Fibroblast of skin of right biceps (primary cell): Measurements from ENCODE around the gene VTI1A.
"Not testable (repeated sequence)": the region's sequence is repeated elsewhere in the genome, so short reads cannot be mapped to it uniquely, and the experiment has no call there.

Source experiments
- DNase-seq: peaks from one replicate; pipeline ENCODE4 v3.0.0-alpha.2; 2013

VTI1A gene

DNA sequence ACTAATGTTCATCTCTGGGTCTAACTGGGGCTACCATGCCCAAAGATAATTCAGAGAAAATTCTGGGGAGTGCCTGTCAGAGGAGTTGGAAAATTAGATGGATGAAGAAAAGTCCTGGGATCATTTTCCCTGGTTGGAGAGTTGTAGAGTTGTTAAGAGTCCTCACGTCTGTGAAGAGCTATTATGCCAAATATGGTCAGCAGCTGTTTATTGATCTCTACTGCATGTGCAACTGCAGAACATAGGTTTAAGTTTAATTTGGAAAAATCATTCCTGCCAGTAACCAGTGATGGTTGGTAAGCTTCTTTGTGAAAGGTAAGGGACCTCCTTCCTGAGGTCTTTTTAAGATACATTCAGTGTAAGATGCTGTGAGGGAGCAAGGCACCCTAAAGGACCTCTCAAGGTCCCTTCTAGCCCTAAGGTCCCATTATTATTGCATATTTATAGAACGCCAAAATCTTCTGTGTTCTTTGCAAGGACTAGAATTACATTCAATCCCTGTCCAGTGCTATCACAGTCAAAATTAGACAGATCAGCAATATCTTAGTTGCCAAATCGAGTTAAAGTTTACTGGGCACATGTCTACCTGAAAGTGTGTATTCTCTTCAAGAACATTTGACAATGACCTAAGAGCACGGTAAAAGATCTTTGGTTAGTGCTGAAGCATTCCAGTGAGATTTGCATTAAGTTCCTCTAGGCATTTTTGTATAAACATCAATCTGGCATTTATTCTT, 62.7 kb downstream of the VTI1A start:
- no peak for DNase-seq

DNA sequence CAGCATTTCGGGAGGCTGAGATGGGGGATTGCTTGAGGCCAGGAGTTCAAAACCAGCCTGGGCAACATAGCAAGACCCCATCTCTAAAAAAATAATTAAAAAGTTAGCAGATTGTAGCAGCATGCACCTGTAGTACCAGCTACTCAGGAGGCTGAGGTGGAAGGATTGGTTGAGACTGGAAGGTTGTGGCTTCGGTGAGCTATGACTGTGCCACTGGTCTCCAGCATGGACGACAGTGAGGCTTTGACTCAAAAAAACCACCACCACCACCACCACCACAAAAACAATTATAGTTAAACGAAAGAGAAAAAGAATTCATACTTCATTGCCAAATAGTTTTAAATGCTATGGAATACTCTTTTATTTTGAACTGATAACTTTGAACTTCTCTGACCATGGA, 63.4 kb downstream of the VTI1A start:
- no peak for DNase-seq

DNA sequence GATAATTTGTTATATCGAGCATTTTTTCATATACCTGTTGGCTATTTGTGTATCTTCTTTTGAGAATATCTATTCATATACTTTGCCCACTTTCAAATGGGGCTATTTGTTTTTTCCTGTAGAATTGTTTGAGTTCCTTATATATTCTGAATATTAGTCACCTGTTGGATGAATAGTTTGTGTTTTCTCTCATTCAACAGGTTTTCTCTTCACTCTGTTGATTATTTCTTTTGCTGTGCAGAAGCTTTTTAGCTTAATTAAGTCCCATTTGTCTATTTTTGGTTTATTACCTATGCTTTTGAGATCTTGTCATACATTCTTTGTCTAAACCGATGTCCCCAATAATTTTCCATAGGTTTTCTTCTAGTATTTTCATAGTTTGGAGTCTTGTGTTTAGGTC, 65.3 kb downstream of the VTI1A start:
- no peak for DNase-seq

DNA sequence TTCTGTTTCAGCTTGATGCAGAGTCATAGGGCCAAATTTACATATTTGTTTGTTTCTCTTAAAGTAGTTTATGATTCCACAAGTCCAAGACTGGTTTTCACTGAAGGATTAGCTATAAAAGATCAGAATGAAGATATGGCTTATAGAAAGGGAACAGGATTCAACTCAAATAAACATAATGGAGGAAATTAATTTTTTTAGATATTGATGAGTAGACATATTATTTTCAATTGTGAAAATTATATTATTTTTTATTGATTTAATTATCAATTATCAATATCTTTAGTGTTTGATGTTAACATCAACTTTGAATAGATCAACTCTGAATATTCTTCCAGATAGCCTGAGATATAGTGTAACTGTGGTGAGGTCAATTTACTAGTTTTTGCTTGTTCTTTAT, 68.1 kb downstream of the VTI1A start:
- no peak for DNase-seq

DNA sequence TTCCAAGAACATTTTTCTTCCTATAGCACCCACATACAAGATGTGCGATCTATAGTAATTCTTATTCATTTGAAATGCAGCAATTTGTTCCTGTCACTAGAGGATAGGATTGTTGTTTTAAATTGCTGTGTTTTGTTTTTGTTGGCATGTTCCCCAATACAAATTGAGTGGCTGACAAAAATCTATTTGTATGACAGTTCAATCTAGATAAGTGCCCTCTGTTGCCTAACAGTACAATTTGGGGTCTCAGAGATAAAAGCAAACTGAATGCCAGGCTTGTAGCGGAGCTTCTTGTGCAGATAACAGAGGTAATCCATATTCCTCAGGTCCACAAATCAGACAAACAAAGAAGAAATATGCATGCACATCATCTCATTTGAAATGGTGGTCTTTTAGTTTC, 68.8 kb downstream of the VTI1A start:
- DNase-seq: no peak

DNA sequence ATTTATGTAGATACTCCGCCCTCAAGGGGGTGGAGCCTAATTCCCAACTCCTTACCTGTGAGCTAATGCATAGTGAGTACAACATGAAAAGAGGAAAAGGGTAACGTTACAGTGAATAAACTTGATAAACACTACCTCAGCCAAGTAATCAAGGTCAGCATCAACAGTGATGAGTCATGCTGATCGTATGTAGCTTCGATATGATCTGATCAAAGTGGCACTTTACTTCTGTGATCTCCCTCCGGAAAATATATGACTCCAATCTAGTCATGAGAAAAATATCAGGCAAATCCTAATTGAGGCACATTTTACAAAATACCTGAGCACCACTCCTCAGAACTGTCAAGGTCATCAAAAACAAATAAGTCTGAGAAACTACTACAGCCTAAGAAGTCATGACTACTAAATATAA, 70.4 kb downstream of the VTI1A start:
- DNase-seq: no peak

DNA sequence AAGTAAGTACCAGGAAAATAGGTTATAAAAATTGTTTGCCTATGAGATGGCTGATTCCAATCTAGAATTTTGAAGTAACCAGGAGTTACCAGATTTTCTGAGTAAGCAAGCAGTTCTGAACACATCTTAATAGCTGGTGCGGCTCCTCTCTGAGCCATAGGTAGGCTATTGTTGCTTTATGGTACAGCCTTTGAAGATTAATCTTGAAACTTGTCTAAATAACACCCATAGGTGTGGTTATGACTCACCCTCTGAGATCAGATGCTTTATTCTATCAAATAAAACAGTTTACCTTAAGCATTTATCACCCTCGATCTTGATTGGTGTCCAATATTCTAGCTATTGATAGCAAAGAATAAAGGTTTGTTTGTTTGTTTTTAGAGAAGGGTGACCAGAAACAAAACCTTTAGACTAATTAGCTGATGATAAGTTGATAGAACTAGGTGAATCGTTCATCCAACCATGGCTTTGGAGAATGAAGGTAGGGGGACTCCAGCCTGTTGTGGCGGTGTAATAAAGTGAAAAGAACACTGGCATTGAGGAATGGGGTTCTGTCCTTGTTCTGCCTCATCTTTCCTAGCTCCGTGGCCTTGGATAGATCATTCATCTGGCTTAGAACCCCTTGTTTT, 72.2 kb downstream of the VTI1A start:
- DNase-seq: no peak

DNA sequence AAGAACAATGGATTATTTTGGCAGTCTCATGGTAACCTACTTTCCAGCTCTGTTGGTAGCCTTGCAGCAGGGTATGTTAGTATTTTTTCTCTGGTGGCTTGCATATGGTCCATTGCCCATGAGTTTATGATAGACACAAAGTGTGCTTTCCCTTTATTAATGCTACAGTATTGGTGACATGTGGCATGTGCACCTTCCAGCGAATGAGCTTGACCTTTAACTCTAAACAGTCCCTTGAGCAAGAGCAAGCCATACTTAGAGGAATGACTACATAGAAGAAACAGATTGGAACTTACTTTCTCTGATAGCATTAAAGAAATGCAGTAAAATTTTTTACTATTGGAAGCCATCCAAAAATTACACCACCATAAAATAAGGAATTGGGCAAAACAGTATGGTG, 73.9 kb downstream of the VTI1A start:
- DNase-seq: no peak

DNA sequence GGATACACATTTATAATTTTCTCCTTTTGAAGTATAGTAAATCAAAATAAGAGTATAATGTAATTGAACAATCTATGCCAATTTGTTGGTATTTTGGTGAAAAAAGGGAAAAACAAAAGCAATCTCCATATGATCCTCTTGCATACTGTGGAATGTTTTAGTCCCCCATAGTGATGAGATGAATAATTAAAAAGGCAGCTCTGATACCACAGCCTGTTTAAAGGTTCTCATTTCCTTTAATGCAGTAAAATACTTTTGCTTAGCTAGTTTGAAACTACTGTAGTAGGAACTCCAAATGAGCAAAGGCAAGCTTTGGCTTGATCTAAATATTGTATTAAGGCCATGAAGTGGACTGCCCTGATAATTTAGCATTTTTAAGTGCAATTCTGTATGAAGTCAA, 77.6 kb downstream of the VTI1A start:
- DNase-seq: peak; percentile 57

DNA sequence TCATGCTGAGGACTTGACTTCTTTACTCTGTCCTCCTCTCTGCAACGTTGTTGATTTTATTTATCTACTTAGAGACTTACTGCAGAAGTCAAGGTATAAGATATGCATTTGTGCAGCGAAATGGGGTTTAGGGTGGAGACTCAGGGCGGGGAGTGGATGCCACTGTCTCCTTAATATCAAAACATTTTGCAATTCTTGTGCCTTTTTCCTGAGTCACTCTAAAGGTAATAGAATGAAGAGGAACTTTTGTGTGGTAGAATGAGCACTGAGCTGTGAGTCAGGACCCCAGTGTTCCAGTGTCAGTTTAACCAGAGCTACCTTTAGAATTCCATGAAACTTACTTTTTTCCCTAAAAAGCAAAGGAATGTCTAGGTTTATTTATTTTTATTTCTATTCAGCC, 78.2 kb downstream of the VTI1A start:
- DNase-seq: peak; percentile 26

DNA sequence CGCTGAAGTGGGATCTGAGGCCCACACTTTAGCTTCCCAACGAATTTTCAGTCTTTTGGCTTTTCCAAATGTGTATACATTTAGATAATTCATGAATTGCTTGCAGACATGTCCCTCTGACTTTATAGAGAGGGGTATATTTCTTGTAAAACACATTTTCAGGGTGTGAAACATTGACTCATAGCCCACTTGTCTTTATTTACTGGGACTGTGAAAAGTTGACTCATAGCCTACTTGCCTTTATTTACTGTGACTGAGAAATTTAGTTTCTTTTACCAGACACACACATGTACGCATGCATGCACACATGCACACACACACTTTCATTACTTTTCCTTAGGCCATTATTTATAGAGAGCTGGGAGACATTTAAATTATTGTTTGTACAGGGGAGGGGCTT, 79.1 kb downstream of the VTI1A start:
- DNase-seq: peak; percentile 29

DNA sequence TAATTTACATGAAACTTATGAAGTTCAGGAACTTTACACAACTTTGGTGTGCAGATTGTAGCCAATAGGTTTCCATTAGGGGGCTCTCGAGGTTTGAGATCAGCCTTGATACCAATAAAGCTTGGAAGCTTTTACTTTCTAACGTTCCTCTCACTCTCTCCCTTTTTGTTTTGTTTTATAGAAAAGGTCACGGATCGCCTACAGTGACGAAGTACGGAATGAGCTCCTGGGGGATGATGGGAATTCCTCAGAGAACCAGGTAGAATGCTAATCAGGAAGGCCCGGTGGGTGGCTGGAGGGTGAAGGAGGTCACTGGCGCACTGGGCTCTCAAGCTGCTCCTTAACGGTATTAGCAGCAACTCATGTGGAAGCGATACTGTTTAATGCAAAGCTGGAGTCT, 79.9 kb downstream of the VTI1A start:
- no peak for DNase-seq

DNA sequence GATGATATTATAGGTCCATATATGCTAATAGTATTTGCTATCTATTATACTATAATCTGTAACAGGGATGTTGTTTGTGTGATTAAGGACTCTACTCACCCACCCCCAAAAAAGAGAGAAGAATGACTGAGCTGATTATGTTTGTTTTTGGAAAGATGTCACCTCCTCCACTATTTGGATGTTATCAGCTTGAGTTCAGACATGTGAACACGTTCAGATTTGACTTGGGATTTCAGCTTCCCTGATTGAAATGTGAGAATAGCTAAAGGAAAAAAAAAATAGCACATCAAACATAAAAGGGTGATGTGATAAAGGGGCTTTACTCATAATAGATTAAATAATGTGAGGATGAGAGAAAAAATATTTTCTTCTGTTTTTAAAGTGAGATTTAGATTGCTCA, 81.2 kb downstream of the VTI1A start:
- DNase-seq: no peak

DNA sequence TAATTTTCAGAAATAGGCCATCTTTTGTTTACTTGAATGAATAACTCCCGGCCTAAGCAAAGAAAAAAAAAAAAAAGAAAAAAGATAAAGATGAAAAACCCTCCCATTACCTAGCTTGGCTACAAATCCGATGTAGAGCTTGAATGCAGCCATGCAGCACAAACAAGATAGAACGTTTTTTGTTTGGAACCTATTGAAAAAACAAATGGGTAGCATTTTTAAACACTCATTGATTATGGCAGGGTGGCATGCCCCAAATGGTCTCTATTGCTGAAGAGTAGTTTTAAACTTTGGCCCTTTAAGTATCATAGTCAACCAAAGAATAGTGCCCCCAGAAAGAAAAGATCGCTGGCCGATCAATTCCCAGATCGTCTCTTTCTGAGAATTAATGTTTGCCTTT, 84.4 kb downstream of the VTI1A start:
- no peak for DNase-seq

DNA sequence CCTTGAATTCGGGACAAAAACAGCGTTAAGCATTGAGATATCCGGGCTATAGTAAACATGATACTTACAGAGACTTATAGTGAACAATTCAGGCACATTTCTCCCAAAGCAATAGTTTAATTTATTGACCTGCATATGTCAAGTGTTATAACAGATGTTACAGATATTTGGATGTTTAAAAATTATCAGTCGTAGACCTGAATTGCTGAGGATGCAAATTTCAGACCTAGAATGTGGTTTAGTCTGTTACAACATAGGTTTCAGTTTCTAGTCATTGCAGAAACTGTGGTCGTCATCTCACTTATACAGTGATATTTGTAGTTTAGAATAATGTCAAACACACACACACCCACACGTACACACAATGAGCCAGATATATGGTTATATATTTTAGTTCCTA, 85.2 kb downstream of the VTI1A start:
- no peak for DNase-seq

DNA sequence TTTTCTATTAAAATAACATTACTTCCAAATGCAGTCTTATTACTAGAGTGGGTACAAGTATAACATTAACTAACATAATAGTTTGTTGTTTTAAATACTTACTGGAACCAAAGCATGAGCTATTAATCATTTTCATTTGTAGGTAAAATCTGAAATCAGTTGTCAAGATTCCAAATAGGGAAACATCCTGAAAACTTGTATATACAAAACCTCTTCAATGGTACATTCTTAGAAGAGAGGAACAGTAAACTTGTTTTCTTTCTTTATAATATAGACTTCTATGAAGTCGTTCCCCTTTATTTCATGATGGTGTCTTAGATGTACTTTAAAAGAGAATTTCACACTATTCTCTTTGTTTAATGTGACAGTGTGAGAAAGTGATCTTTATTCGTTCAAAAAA, 85.9 kb downstream of the VTI1A start:
- DNase-seq: no peak

DNA sequence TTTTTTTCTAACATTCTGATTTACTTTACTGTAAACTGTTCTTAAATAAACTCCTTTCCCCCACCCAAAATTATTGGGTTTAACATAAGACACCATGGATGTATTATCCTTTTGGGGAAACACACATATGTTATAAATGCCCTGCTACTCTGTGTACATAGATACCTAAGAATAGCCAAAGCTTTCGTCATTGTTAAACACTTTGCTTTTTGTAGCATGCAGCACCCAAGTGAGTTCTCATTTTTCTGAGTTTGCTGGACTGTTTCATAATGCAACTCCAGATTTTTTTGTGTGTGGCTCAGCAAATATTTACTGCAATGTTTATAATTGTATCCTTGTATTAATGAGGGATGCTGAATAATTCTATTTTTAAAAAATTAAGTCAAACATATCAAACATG, 86.9 kb downstream of the VTI1A start:
- no peak for DNase-seq

DNA sequence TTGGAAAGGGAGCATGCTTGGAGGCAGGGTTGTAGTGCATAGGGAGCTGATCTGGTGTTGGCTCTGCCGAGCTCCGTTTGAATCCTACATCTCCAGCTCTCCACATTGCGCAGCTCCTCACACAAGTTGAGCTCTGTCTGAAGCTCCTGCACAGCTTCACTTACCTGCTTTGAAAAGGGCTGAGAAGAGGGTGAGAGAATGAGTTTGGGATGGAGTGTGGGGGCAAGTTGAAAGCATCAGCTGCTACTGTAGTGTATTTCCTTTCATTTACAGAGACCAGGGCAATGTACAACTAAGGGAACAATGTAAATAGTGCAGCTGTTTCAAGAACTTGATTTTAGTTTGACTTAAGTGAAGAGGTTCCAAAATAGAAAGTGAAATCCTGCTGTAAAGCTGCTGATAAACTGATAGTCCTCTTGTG, 88.5 kb downstream of the VTI1A start:
- DNase-seq: no peak

DNA sequence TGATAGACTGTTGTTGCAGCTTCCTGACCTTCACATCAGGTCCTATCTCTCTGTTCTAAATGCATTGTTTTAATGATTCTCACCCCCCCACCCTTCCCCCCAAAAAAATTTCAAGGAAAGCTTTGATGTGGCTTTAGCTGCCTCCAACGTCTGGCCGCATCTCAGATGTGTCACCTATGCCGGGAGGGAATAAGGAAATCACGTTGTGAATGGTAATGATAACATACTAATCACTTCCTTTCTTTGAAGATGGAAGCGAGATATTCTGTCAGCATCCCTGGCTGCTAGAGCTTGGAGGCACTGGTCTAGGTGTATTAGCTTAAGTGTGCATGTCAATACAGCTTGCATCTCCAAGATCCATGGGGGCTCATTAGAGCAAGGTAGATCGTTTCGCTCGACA, 89.6 kb downstream of the VTI1A start:
- DNase-seq: no peak

DNA sequence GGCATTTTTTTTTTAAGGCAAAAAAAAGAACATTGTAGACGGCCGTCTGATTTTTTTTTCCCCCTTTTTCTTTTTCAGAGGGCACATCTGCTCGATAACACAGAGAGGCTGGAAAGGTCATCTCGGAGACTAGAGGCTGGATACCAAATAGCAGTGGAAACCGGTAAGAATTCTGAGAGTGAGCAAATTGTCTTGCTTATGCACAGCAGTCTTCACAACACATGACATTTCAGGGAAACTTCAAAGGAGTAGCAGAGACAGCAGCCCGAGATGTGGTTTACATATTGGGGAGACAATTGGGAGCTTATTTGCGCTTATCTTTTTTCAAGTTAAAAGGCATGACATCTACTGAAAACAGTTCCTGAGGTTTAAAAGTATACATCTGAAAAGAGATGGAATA, 91.2 kb downstream of the VTI1A start:
- DNase-seq: no peak

DNA sequence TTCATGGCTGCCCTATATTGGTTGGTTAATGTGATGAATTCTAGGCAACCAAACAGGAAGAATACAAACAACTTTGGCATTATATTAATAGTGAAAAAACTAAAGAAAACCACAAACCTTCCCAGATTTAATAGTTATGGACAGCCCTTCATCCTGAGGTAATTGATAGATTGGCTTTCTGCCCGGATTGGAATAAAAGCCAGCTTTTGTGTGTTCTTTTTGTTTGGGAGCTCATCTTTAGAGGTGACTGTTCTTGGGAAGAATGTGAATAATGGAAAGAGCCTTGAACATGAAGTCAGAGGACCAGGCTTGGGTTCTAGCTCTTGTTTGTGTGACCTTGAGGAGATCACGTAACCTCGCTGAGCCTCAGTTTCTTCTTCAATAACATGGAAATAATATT, 92.3 kb downstream of the VTI1A start:
- DNase-seq: peak; percentile 57

DNA sequence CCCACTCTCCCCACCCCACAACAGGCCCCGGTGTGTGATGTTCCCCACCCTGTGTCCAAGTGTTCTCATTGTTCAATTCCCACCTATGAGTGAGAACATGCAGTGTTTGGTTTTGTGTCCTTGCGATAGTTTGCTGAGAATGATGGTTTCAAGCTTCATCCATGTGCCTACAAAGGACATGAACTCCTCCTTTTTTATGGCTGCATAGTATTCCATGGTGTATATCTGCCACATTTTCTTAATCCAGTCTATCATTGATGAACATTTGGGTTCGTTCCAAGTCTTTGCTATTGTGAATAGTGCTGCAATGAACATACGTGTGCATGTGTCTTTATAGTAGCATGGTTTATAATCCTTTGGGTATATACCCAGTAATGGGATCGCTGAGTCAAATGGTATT, 95.8 kb downstream of the VTI1A start:
- DNase-seq: not testable (repeated sequence)

DNA sequence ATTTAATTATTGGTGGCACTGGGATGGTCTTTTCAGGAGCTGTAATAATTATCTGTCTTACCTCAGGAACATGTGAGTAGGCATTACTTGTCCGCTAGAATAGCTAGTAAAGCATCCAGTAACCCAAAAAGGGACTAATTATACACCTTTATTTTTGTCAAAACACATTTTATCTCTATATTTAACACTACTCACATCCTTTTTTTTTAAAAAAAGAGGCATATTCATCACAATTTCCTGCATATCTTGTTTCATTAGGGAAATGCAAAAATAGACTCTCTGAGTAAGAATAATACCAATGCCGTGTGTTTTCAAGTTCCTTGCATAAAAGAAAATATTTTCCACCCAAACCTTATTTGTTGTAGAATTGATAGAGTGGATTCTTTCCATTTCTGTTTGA, 99.5 kb downstream of the VTI1A start:
- DNase-seq: no peak

DNA sequence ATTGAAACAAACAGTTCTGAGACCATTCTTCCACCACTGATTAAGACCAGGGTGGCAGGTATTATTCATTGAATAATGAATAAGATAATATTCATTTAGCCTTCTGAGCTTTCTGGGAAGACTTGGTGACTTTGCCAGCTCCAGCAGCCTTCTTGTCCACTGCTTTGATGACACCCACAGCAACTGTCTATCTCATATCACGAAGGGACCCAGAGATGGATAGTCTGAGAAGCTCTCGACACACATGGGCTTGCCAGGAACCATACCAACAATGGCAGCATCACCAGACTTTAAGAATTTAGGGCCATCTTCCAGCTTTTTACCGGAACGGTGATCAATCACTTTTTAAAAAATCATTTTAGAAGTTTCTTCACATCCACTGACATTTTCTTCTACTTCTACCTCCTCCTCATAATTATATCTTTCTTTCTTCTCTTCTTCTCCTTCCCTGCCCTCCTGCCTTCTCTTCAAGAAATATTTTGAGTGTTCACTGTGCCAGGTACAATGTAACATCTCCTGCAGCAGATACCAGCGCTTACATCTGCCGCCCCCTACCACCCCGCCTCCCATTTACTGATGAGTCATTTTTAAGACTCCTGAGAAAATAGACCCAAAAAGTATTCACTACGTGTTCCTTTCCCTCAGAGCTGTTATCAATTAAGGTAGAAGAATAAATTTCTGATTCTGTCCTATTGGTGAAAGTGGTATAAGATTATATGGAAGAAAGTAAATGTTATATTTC, 101.7 kb downstream of the VTI1A start:
- no peak for DNase-seq
